DOHH2 (cell line): ENCODE measurements around the gene TUT4.

Experiments used
- H3F3A ChIP-seq: fragments of 200-600 bp; sonication (generic), shearing (Covaris generic); 2 replicates; pipeline ENCODE4 v1.6.0; 2016; ENCODE audit warnings: antibody characterized with exemption, mild to moderate bottlenecking; ENCODE audit not compliant: control insufficient read depth, insufficient read depth
- H3K27ac ChIP-seq: fragments of 200-600 bp; sonication (generic); 2 replicates; pipeline ENCODE4 v1.5.1; 2014; ENCODE audit warnings: low read depth, mild to moderate bottlenecking, low read length, moderate library complexity
- H3K27me3 ChIP-seq: fragments of 200-600 bp; sonication (generic); 2 replicates; pipeline ENCODE4 v1.6.1; 2014; ENCODE audit warnings: mild to moderate bottlenecking, low read length, mixed read lengths; ENCODE audit not compliant: control insufficient read depth
- H3K36me3 ChIP-seq: fragments of 200-600 bp; sonication (generic); 2 replicates; pipeline ENCODE4 v1.6.1; 2014; ENCODE audit warnings: mild to moderate bottlenecking, low read length, moderate library complexity, mixed read lengths; ENCODE audit not compliant: control insufficient read depth
- H3K4me1 ChIP-seq: fragments of 200-600 bp; sonication (generic); 2 replicates; pipeline ENCODE4 v1.6.1; 2014; ENCODE audit warnings: mild to moderate bottlenecking, low read length, mixed read lengths; ENCODE audit not compliant: control insufficient read depth
- H3K4me2 ChIP-seq: fragments of 200-600 bp; sonication (generic); 2 replicates; pipeline ENCODE4 v1.6.0; 2014; ENCODE audit warnings: mild to moderate bottlenecking, low read length, moderate library complexity
- H3K4me3 ChIP-seq: fragments of 200-600 bp; sonication (generic); 2 replicates; pipeline ENCODE4 v1.5.1; 2014; ENCODE audit warnings: mild to moderate bottlenecking, low read length, mixed read lengths
- H3K79me2 ChIP-seq: fragments of 200-600 bp; sonication (generic); 2 replicates; pipeline ENCODE4 v1.6.1; 2014; ENCODE audit warnings: mild to moderate bottlenecking, low read length, mixed read lengths; ENCODE audit not compliant: control insufficient read depth
- H3K9me2 ChIP-seq: fragments of 200-600 bp; sonication (generic); replicated peaks from 2 replicates; pipeline ENCODE4 v1.6.1; 2014; ENCODE audit warnings: mild to moderate bottlenecking, low read length, mixed read lengths; ENCODE audit not compliant: control insufficient read depth
- H3K9me3 ChIP-seq: fragments of 200-600 bp; sonication (generic); 2 replicates; pipeline ENCODE4 v1.6.1; 2014; ENCODE audit warnings: antibody characterized with exemption, low read length, mixed read lengths; ENCODE audit not compliant: control insufficient read depth, insufficient read depth
- H4K20me1 ChIP-seq: fragments of 200-600 bp; sonication (generic); 2 replicates; pipeline ENCODE4 v1.6.0; 2014; ENCODE audit warnings: low read depth, mild to moderate bottlenecking, antibody characterized with exemption, low read length, moderate library complexity; ENCODE audit not compliant: control insufficient read depth, insufficient read depth
- CTCF ChIP-seq: fragments of 200-600 bp; sonication (generic); IDR thresholded peaks from one replicate; pipeline ENCODE4 v1.5.1; 2014; ENCODE audit warnings: antibody characterized with exemption, mild to moderate bottlenecking, low read depth, low read length; ENCODE audit not compliant: poor library complexity, severe bottlenecking
- EZH2phosphoT487 ChIP-seq: fragments of 200-600 bp; sonication (generic); IDR thresholded peaks from 2 replicates; pipeline ENCODE4 v1.6.1; 2017; ENCODE audit warnings: borderline replicate concordance, mild to moderate bottlenecking, antibody characterized with exemption, low read length, moderate library complexity, mixed read lengths

TUT4 gene

GRCh38 chr1:52423771-52424170 lies 129.1 kb downstream of the TUT4 start:
- Histone ChIP-seq H3K9me3 (no peaks in the 10 kb centered on the region), H3K4me1 (peaks cover 6% of the 10 kb centered on the region; the same call in 1 of the 2 replicates), H3K9me2 (no peaks in the 10 kb centered on the region), H3K27me3 (no peaks in the 10 kb centered on the region), H4K20me1 (no peaks in the 10 kb centered on the region), H3K27ac (no peak overlapping the region), H3K4me2 (no peak overlapping the region), H3K4me3 (no peak overlapping the region), H3K36me3 (peaks cover 66% of the 10 kb centered on the region), H3F3A (peaks cover 31% of the 10 kb centered on the region), H3K79me2 (no peaks in the 10 kb centered on the region)
- TF ChIP-seq CTCF, result no peak

GRCh38 chr1:52423055-52423454 lies 129.8 kb downstream of the TUT4 start:
- Histone ChIP-seq H3K4me1 (peaks cover 6% of the 10 kb centered on the region; the same call in 1 of the 2 replicates), H3K9me3 (no peaks in the 10 kb centered on the region), H3K36me3 (peaks cover 73% of the 10 kb centered on the region), H3K27me3 (no peaks in the 10 kb centered on the region), H3K27ac (no peak overlapping the region), H4K20me1 (no peaks in the 10 kb centered on the region), H3F3A (peaks cover 33% of the 10 kb centered on the region), H3K4me2 (no peak overlapping the region), H3K79me2 (no peaks in the 10 kb centered on the region), H3K9me2 (no peaks in the 10 kb centered on the region), H3K4me3 (no peak overlapping the region)
- TF ChIP-seq CTCF, result no peak
- no peak for TF ChIP-seq EZH2phosphoT487

GRCh38 chr1:52420713-52421112 lies 132.2 kb downstream of the TUT4 start:
- Histone ChIP-seq H3K36me3 (peaks cover 85% of the 10 kb centered on the region), H3K9me2 (no peaks in the 10 kb centered on the region)
- no peak for TF ChIP-seq EZH2phosphoT487
- no peak for TF ChIP-seq CTCF

GRCh38 chr1:52416811-52417210 lies 136.1 kb downstream of the TUT4 start:
- H3K79me2 ChIP-seq, result no peaks in the 10 kb centered on the region
- no peaks in the 10 kb centered on the region for H3K4me1 ChIP-seq
- peaks cover 90% of the 10 kb centered on the region for H3K36me3 ChIP-seq
- H4K20me1 ChIP-seq, result no peaks in the 10 kb centered on the region
- H3K9me3 ChIP-seq, result no peaks in the 10 kb centered on the region
- no peaks in the 10 kb centered on the region for H3K27me3 ChIP-seq
- H3F3A ChIP-seq, result peaks cover 6% of the 10 kb centered on the region; the same call in 1 of the 2 replicates
- H3K27ac ChIP-seq, result no peak overlapping the region
- H3K4me3 ChIP-seq, result no peak overlapping the region
- H3K9me2 ChIP-seq, result no peaks in the 10 kb centered on the region
- TF ChIP-seq CTCF (no peak), EZH2phosphoT487 (no peak)
- H3K4me2 ChIP-seq, result no peak overlapping the region

More at GRCh38 chr1:52420713-52421112, 132.2 kb downstream of the TUT4 start:
- no peaks in the 10 kb centered on the region for H3K79me2 ChIP-seq
- no peak overlapping the region for H3K4me2 ChIP-seq
- no peaks in the 10 kb centered on the region for H4K20me1 ChIP-seq
- H3K9me3 ChIP-seq, result no peaks in the 10 kb centered on the region
- peaks cover 6% of the 10 kb centered on the region; the same call in 1 of the 2 replicates for H3K4me1 ChIP-seq
- H3K4me3 ChIP-seq, result no peak overlapping the region
- peaks cover 26% of the 10 kb centered on the region for H3F3A ChIP-seq
- no peak overlapping the region for H3K27ac ChIP-seq
- no peaks in the 10 kb centered on the region for H3K27me3 ChIP-seq
